Measurements from ENCODE around the gene MEAK7.

- no peak for TF ChIP-seq POLR2A (IDR thresholded peaks at IDR 0.05; ENCODE audit: low read length)
- no peak for TF ChIP-seq GATA1 (IDR thresholded peaks at IDR 0.05; ENCODE audit: low read depth, low read length)
Measured at GRCh38 chr16:84477661-84478060, 26.8 kb downstream of the MEAK7 start.
